ENCODE data around the gene NDE1. TPM values are rescaled to one million over a fixed set of nuclear protein-coding genes. Genes with fewer than 3 reads are reported as not detected.
"Not testable (repeated sequence)": the region's sequence is repeated elsewhere in the genome, so short reads cannot be mapped to it uniquely, and the experiment has no call there.

The NDE1 gene
- total RNA-seq, 1 donor from 2014 or later, result 42.5 TPM

DNA sequence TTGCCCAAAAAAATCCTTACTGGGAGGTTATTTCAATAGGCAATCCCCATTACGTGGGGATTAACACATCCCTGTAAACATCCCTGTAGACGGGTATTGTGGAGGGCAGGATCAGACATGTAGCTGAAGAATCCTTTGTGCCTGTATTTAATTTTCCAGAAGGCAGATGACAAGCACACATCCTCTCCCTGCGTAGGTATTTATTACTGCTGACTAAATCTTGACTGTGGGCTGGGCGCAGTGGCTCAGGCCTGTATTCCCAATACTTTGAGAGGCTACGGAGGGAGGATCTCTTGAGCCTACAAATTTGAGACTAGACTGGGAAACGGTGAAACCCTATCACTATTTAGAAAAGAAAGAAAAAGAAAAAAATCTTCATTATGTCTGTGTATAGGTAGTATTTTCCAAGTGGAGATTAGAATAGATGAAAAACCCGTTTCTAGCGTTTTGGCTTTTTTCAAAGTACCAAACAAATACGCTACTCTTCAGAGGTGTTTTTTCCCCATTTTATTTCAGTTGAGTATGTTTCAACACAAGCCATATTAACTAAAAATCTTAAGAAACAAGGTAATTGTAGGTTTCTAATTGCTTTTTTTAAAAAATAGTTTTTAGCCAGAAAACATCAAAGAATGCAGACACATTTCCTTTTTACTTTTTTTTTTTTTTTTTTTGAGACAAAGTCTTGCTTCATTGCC lies 5.6 kb upstream of the NDE1 start:
- Mint-ChIP-seq H3K4me1 (ENCODE audit: low read depth) (peaks cover 17% of the 10 kb centered on the region), H3K4me3 (ENCODE audit: low read depth) (peak overlapping the region; percentile 79), H3K36me3 (ENCODE audit: insufficient read depth) (no peaks in the 10 kb centered on the region), H3K27me3 (no peaks in the 10 kb centered on the region), H3K27ac (peak overlapping the region; percentile 98), H3K9me3 (ENCODE audit: low read depth) (no peaks in the 10 kb centered on the region)
- TF ChIP-seq CTCF (IDR thresholded peaks at IDR 0.05; ENCODE audit: unreplicated experiment), result no peak
- DNase-seq (ENCODE audit: low spot score, unreplicated experiment), result no peak

- not testable (repeated sequence) for H3K27ac Mint-ChIP-seq; H3K4me3 Mint-ChIP-seq (ENCODE audit: low read depth); H3K9me3 Mint-ChIP-seq (ENCODE audit: low read depth); H3K36me3 Mint-ChIP-seq (ENCODE audit: insufficient read depth); H3K27me3 Mint-ChIP-seq; DNase-seq (ENCODE audit: low spot score, unreplicated experiment)
- H3K4me1 Mint-ChIP-seq (ENCODE audit: low read depth), result peaks cover 19% of the 10 kb centered on the region
Observed at GRCh38 chr16:15644962-15645465, 5.0 kb upstream of the NDE1 start.

- H3K27me3 Mint-ChIP-seq; DNase-seq (ENCODE audit: low spot score, unreplicated experiment); H3K27ac Mint-ChIP-seq; H3K4me3 Mint-ChIP-seq (ENCODE audit: low read depth); H3K36me3 Mint-ChIP-seq (ENCODE audit: insufficient read depth); H3K9me3 Mint-ChIP-seq (ENCODE audit: low read depth): not testable (repeated sequence)
- peaks cover 16% of the 10 kb centered on the region for H3K4me1 Mint-ChIP-seq (ENCODE audit: low read depth)
Observed at GRCh38 chr16:15646557-15647293, 3.3 kb upstream of the NDE1 start.

DNA sequence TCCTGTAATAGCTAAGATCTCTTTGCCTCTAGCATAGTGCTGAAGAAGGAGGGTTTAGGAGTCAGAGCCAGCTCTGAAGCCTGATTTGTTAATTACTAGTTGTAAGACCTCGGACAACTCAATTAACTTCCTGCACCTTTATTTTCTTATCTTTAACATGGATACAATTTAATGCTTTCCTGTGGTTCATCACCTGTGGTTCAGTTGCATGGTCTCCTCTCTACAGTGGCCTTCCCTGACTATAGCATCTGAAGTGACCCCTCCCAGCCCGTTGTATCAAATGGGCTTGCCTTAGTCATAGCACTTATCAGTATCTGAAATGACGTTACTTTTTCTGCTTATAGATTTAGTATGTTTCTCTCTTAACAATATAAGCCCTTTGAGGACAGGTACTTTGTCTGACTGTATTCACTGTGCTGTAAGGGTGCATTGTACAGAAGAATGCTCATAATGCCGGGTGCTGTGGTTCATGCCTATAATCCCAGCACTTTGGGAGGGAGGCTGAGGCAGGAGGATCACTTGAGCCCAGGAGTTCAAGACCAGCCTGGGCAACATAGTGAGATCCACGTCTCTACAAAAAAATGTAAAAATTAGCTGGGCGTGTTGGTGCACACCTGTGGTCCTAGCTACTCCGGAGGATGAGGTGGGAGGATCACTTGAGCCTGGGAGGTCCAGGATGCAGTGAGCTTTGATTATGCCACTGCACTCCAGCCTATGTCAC lies 2.6 kb upstream of the NDE1 start:
- Mint-ChIP-seq H3K27ac (no peak overlapping the region), H3K27me3 (no peaks in the 10 kb centered on the region), H3K4me3 (ENCODE audit: low read depth) (no peak overlapping the region), H3K36me3 (ENCODE audit: insufficient read depth) (no peaks in the 10 kb centered on the region), H3K9me3 (ENCODE audit: low read depth) (no peaks in the 10 kb centered on the region), H3K4me1 (ENCODE audit: low read depth) (peaks cover 10% of the 10 kb centered on the region)
- TF ChIP-seq CTCF (IDR thresholded peaks at IDR 0.05; ENCODE audit: unreplicated experiment), result no peak
- DNase-seq (ENCODE audit: low spot score, unreplicated experiment), result no peak

DNA sequence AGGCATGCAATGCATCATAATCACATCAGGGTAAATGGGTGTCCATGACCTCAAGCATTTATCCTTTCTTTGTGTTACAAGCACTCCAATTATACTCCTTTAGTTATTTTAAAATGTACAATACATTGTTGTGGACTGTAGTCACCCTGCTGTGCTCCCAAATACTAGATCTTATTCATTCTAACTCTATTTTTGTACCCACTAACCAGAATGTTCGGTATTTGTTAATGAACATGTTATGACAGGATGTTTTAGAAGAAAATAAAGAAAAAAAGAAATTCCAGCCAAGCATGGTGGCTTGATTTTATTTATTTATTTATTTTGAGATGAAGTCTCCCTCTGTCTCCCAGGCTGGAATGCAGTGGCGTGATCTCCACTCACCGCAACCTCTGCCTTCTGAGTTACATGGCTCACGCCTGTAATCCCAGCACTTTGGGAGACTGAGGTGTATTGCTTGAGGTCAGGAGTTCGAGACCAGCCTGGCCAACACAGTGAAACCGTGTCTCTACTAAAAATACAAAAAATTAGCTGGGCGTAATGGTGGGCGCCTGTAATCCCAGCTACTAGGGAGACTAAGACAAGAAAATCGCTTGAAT lies 1.8 kb upstream of the NDE1 start:
- no peaks in the 10 kb centered on the region for H3K27me3 Mint-ChIP-seq
- TF ChIP-seq CTCF (IDR thresholded peaks at IDR 0.05; ENCODE audit: unreplicated experiment), result no peak
- H3K4me3 Mint-ChIP-seq (ENCODE audit: low read depth), result no peak overlapping the region
- no peak for DNase-seq (ENCODE audit: low spot score, unreplicated experiment)
- H3K36me3 Mint-ChIP-seq (ENCODE audit: insufficient read depth), result no peaks in the 10 kb centered on the region
- no peak overlapping the region for H3K27ac Mint-ChIP-seq
- no peaks in the 10 kb centered on the region for H3K9me3 Mint-ChIP-seq (ENCODE audit: low read depth)
- peaks cover 10% of the 10 kb centered on the region for H3K4me1 Mint-ChIP-seq (ENCODE audit: low read depth)

GRCh38 chr16:15649311-15649710 lies 734 bp upstream of the NDE1 start:
- H3K4me3 Mint-ChIP-seq (ENCODE audit: low read depth), result peak overlapping the region; percentile 66
- not testable (repeated sequence) for H3K27ac Mint-ChIP-seq; H3K9me3 Mint-ChIP-seq (ENCODE audit: low read depth); H3K4me1 Mint-ChIP-seq (ENCODE audit: low read depth); DNase-seq (ENCODE audit: low spot score, unreplicated experiment); H3K27me3 Mint-ChIP-seq; H3K36me3 Mint-ChIP-seq (ENCODE audit: insufficient read depth)
